ENCODE data around the gene UPB1.

DNA sequence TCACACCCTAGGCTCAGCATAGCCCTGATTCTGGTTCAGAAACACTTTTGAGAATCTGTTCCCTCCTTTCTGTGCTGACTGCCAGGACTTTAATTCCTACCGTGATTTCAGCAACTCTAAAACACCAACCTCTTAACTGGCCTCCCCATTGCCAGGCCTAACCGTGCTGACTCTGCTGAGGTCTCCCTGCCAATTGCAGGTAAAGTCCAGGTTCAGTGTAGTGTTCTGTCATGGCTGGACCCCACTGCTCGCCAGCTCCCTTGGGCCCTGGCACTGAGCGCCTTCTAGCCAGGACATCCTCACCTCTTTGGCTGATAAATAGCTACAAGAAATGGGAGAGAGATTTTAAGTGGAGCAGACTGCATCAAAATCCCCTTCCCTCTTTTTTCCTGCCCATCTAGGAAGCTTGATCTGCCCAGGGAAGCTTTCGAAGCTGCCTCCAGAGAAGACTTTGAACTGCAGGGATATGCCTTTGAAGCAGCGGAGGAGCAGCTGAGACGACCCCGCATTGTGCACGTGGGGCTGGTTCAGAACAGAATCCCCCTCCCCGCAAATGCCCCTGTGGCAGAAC is 4.7 kb downstream of the UPB1 start:
- TF ChIP-seq EZH2 (IDR thresholded peaks at IDR 0.05; ENCODE audit: borderline replicate concordance) (no peak), CTCF (IDR thresholded peaks at IDR 0.05; ENCODE audit: poor library complexity) (no peak), EZH2phosphoT487 (IDR thresholded peaks at IDR 0.05; ENCODE audit: low read depth, severe bottlenecking, unreplicated experiment) (no peak)

All from hepatocyte (in vitro differentiated cells).